HAP-1 (cell line): ENCODE results near the gene CCDC194.

Experiments
- DNase-seq, 2 experiments: peaks; one replicate each; pipeline ENCODE4 v3.0.0-alpha.2; 2016 to 2020; ENCODE audit warnings: low spot score in 2 of 2
- H3K27me3 ChIP-seq: fragments of 250-450 bp; sonication (Bioruptor Pico); 2 replicates; pipeline ENCODE4 v1.5.1; 2020; ENCODE audit warnings: low read depth, mild to moderate bottlenecking, moderate library complexity
- H3K36me3 ChIP-seq: fragments of 250-450 bp; sonication (Bioruptor Pico); replicated peaks from 2 replicates; pipeline ENCODE4 v1.5.1; 2020; ENCODE audit warnings: mild to moderate bottlenecking
- H3K4me1 ChIP-seq: fragments of 250-450 bp; sonication (Bioruptor Pico); 2 replicates; pipeline ENCODE4 v1.5.1; 2020; ENCODE audit warnings: mild to moderate bottlenecking
- H3K4me3 ChIP-seq: fragments of 250-450 bp; sonication (Bioruptor Pico); 2 replicates; pipeline ENCODE4 v1.5.1; 2020; ENCODE audit warnings: mild to moderate bottlenecking, moderate library complexity
- H3K9me3 ChIP-seq: fragments of 250-450 bp; sonication (Bioruptor Pico); 2 replicates; pipeline ENCODE4 v1.5.1; 2020; ENCODE audit warnings: mild to moderate bottlenecking, moderate library complexity
- in situ Hi-C: fragments of 300-500 bp; cut with MboI; formaldehyde crosslinking; loops from 3 replicates; pipeline ENCODE4 v1.14.3; 2020; ENCODE audit warnings: low sequenced_read_pairs, inconsistent platforms, mixed read lengths

CCDC194 gene

DNA sequence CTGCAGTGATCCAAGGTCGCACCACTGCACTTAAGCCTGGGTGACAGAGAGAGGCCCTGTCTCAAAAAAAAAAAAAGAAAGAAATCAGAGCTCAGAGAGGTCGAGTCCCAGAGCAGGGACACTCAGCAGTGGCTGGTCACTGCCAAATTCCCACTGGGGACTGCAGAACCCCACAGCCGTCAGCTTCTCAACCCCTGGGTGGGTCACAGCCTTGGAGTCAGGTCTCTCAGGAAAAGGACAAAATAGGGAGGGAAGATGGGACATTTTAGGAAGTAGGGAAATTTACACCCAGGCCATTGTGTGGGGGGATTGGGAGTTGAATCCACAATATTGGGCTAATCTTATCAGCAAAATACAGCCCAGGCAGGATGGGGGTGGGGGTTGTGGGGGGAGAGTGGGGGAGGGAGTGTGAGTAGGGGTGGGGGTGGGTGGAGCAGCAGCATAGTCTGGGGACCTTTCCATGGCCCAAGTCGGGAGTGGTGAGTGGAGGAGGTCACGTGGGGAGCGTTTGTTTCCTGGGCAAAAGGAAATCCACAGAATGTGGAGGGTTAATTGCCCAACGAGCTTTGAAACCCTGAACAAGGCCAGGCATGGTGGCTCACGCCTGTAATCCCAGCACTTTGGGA lies 5.0 kb upstream of the CCDC194 start:
- Histone ChIP-seq H3K36me3 (peaks cover 58% of the 10 kb centered on the region), H3K9me3 (no peaks in the 10 kb centered on the region), H3K27me3 (no peaks in the 10 kb centered on the region), H3K4me3 (no peak overlapping the region), H3K4me1 (no peaks in the 10 kb centered on the region)
- DNase-seq = no peak
- in situ Hi-C loops = no loop called here

DNA sequence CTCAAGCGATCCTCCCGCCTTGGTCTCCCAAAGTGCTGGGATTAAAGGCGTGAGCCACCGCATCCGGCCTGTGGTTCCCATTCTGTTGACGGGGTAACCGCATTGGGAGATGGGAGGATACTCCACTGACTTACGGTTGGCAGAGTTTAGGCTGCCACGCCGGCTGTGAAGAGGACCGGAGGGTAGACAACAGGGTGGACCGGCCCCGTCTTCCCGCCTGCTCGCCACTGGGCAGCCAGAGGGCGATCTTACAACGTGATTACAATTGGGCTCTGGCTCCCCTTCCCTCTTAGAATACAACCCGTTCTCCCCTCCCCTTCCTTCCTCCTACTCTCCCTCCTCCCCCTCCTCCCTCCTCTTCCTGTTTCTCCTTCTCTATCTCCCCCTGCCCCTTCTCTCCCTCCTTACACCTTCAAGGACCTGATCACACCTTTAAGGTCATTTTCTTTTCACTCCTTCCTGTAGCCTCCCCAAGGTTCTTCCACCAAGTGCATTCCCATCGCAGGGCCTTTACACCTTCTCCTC lies 957 bp upstream of the CCDC194 start:
- peak; percentile 79 to 80 for DNase-seq
- Histone ChIP-seq H3K9me3 (0 out of 2 replicates have a peak, but pooled peaks cover under 1% of the 10 kb centered on the region), H3K36me3 (peaks cover 30% of the 10 kb centered on the region), H3K4me1 (peaks cover 6% of the 10 kb centered on the region), H3K4me3 (no peak overlapping the region), H3K27me3 (no peaks in the 10 kb centered on the region)
- in situ Hi-C loops = no loop called here

DNA sequence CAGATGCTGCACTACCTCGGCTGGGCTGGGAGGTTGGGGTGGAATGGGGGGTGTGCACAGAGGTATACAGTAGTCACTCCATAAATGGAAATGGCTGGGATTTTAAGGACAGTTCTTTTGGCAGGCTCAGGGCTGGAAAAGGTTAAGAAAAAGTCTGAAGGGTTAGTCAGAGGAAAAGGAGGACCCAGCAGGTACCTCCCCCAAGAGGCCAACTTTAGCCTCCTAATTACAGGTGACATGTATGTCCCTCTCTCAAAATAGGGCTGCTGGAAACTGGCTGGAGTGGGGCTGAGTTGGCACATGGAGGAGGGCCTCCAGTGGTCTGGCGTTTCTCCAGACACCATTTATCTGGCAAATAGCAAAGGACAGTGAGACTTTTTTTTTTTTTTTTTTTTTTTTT lies 994 bp downstream of the CCDC194 start:
- Histone ChIP-seq H3K27me3 (no peaks in the 10 kb centered on the region), H3K36me3 (peaks cover 20% of the 10 kb centered on the region), H3K4me3 (no peak overlapping the region), H3K9me3 (peaks cover 14% of the 10 kb centered on the region), H3K4me1 (peaks cover 6% of the 10 kb centered on the region)
- DNase-seq = no peak
- in situ Hi-C loops = no loop called here

DNA sequence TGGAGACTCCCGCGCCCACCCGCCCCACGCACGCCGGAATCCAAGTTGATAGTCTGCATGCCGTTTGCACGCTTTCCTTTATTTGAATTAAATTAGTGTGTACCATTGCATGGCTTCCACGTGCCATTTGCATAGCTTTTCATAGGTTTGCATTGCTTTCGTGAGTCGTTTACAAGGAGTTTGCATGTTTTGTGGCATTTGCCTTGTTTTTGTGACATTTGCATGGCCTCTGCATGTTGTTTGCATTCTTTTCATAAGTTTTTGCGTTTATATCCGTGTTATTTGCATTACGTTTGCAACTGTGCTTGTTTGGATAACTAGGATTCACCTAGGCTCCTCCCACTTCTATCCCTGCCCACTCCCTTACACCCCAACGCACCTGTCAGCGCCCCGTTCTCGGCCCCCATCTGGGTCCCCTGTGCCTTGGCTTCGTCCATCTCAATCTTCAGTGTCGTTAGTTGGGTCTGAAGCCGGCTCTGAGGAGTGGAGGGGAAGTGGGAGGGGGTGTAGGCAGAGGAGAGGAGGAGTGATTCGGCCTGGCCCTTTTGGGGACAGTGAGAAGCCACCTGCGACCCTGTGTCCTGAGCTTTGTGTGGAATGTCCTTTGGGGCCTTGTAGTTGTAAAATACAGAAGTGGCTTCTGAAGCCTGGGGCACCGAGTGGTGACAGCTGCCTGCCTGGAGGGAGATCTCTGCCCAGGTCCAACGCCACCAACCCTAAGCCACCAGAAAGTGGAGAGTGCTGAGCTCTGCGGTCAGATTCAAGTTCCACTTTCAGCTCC lies 2.4 kb downstream of the CCDC194 start:
- H3K27me3 ChIP-seq = no peaks in the 10 kb centered on the region
- peaks cover 14% of the 10 kb centered on the region for H3K9me3 ChIP-seq
- peaks cover 6% of the 10 kb centered on the region for H3K4me1 ChIP-seq
- H3K4me3 ChIP-seq = peak overlapping the region; percentile 20
- peaks cover 9% of the 10 kb centered on the region for H3K36me3 ChIP-seq
- in situ Hi-C loops = no loop called here
- no peak for DNase-seq

DNA sequence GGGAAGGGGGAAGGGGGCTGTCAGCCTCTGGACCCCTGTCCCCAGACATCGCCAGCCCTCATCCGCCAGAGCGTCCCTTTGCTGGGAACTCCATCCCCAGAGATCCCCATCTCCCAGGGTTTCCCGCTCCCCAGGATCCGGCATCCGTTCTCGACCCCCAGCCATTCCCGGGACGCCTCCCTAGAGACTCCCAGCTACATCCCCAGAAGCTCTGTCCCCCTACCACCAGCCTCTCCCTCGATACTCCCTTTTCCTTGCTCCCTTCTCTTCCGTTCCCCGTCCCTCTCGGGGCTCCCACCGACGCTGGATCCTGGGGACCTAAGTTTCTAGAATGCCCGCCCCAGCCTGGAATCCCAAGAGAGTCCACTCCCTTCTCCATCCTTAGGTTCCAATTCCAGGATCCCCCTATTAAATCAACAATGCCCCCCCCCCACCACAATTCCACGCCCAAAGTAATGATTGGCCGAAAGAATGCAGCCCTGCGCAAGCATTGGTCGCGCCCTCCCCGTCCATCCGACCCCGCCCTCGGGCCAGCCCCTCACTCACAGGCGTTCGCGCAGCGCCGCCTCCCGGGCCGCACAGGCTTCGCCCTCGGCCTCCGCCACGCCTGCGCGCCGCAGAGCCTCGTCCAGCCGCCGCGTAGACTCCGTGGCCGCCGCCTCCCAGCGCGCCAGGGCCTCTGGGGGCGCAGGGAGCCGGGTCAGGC lies 3.2 kb downstream of the CCDC194 start:
- no peaks in the 10 kb centered on the region for H3K27me3 ChIP-seq
- peaks cover 6% of the 10 kb centered on the region for H3K4me1 ChIP-seq
- DNase-seq = peak; percentile 92 to 98
- H3K9me3 ChIP-seq = peaks cover 14% of the 10 kb centered on the region
- in situ Hi-C loops = no loop called here
- H3K4me3 ChIP-seq = peak overlapping the region; percentile 30
- peaks cover 6% of the 10 kb centered on the region for H3K36me3 ChIP-seq

DNA sequence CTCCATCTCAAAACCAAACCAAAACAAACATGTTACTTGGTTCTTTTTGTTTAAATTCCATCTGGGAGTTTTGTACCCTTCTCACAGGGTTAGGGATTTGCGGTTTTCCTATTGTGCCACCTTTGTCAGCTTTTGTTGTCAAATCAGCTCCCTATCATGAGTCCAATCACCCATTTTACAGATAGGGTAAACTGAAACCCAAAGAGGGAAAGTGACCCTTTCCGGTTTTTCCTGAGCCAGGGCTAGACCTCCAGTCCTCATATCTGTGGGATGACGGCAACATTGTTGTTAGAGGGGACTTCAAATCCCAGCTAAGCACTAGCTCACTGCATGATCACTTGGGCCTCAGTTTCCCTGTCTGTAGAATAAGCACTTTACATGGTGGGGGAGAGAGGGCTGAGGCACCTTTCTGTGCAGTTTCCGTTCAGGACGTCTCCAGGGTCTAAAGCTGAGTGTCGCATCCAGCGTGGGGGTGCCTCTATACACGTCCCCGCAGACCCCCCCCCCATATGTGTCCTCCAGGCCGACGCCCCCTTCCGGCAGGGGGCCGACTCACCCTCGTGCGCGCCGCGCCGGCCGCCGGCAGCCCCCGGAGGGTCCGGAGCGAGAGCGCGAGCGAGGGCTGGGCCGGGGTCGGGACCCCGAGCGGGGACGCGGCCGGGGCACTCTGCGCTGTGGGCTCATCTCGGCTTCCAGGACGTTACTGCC lies 3.9 kb downstream of the CCDC194 start:
- DNase-seq = no peak
- Histone ChIP-seq H3K9me3 (peaks cover 14% of the 10 kb centered on the region), H3K36me3 (peaks cover 6% of the 10 kb centered on the region), H3K4me3 (peak overlapping the region; percentile 30), H3K4me1 (peaks cover 6% of the 10 kb centered on the region), H3K27me3 (no peaks in the 10 kb centered on the region)
- in situ Hi-C loops = no loop called here

DNA sequence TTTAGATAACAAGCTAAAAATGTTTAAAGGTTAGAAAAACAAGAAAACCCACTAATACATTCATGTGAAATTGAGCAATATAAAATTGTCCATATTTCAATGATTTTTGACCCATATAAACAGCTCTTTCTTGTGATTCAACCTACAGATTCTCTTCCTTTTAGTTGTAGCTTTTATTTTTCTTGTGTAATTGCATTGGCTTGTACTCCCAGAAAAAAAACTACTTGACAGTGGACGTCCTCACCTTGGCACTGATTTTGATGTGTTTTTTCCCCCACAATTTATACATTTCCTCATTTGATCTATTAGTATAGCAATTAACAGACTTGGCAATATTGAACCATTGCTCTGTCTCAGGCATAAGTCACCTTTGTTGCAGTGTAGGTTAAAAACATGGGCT lies 4.7 kb downstream of the CCDC194 start:
- Histone ChIP-seq H3K4me3 (no peak overlapping the region), H3K36me3 (peaks cover under 1% of the 10 kb centered on the region; the same call in 1 of the 2 replicates), H3K4me1 (peaks cover 6% of the 10 kb centered on the region), H3K27me3 (no peaks in the 10 kb centered on the region), H3K9me3 (peaks cover 14% of the 10 kb centered on the region)
- no peak for DNase-seq
- in situ Hi-C loops = no loop called here

DNA sequence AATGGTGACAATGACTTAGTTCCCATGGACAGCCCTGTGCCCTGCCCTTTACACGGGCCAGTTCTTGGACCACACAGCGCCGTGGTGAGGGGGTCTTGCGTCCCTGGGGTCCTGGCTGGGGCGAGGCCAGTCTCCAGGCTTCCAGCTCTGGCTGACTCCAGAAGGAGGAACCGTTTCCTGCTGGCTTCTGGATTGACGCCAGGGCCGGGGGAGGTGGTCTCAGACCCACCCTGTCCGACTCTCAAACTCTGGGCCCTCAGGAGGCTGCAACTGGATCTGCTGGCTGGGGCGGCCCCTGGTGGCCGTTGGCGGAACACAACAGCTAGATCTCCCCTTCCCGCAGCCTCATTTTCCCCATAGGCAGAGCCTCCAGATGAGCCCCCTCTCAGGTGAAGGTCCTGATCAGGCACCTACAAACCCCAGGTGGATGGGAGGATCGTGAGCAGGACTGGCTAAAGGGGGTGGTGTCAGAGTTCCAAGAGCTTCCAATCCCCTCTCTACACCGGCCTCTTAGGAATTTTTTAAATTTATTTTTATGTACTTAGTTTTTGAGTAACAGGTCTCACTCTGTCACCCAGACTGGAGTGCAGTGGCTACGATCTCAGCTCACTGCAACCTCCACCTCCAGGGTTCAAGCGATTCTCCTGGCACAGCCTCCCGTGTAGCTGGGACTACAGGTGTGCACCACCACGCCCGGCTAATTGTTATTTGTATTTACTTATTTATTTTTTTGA lies 8.0 kb downstream of the CCDC194 start:
- peaks cover 14% of the 10 kb centered on the region for H3K9me3 ChIP-seq
- no peaks in the 10 kb centered on the region for H3K27me3 ChIP-seq
- H3K4me3 ChIP-seq = no peak overlapping the region
- peaks cover 6% of the 10 kb centered on the region for H3K4me1 ChIP-seq
- no peaks in the 10 kb centered on the region for H3K36me3 ChIP-seq
- DNase-seq = peak; percentile 45 to 82
- in situ Hi-C loops = no loop called here

DNA sequence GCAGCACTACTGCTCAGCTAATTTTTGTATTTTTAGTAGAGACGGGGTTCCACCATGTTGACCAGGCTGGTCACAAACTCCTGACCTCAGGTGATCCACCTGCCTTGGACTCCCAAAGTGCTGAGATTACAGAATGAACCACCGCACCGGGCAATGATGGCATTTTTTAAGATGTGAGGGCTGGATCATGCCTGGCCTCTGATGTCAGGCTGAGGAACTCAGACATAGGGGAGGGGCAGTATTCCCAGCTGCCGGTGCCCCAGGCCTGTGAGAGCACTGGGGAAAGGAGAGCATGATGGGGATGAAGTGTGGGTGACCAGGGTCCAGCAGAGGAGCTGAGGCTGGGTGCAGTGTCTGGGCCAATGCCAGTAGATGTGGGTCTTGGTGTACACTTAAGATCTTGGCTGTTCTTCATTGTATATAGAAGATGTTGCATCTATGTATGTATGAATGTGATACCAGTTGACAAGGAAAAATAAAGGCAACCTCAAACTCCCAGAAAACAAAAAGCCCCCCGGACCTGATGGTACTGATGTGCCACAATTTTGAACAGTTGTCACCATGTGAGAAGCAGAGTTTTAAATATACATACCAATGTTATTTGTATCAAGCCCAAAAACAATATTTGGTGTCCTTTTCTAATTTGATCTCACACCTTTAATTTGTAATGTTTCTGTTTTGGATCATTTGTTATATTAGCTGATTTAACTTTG lies 13.4 kb downstream of the CCDC194 start:
- peaks cover 6% of the 10 kb centered on the region for H3K4me1 ChIP-seq
- in situ Hi-C loops = no loop called here
- H3K27me3 ChIP-seq = no peaks in the 10 kb centered on the region
- DNase-seq = no peak
- no peak overlapping the region for H3K4me3 ChIP-seq
- no peaks in the 10 kb centered on the region; the same call in 1 of the 2 replicates for H3K9me3 ChIP-seq
- H3K36me3 ChIP-seq = no peaks in the 10 kb centered on the region

DNA sequence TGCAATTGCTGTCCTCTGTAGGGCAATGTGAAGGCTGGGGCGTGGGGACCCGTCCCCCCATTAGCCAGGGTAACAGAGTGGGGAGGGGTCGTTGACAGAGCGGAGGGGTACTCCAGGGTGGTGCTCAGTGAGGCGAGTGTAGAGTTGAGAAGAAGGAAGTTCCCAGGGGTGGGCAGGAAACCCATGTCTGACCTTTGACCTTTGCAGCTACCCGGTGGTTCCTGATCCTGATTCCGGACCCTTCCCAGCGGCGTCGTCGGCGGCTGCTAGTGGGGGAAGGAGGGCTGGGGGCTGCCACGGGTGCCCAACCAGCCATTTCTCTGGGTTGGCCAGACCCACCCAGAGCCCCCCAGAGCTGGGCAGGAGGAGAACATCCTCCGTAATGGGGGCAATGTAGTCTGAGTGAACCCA lies 14.8 kb downstream of the CCDC194 start:
- Histone ChIP-seq H3K36me3 (no peaks in the 10 kb centered on the region), H3K27me3 (no peaks in the 10 kb centered on the region), H3K4me1 (peaks cover 6% of the 10 kb centered on the region), H3K4me3 (no peak overlapping the region), H3K9me3 (no peaks in the 10 kb centered on the region; the same call in 1 of the 2 replicates)
- in situ Hi-C loops = no loop called here
- peak in 1 of 2 experiments; percentile 21 for DNase-seq

DNA sequence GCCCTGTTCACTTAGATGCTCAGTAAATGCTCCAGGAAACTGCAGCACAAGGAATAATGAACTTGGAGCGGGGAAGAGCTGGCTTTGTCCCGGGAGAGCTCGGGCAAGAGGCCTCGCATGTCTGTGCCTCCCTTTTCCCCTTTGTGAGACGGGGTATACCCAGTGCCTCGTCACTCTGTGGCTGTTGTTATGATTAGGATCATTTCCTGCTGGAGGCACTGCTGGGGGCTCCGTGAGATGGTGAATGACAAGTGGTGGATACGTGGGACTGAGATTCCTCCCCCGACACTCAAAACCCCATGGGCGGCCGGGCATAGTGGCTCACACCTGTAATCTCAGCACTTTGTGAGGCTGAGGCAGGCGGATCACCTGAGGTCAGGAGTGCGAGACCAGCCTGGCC lies 15.7 kb downstream of the CCDC194 start:
- no peak overlapping the region for H3K4me3 ChIP-seq
- H3K9me3 ChIP-seq = no peaks in the 10 kb centered on the region; the same call in 1 of the 2 replicates
- in situ Hi-C loops = no loop called here
- DNase-seq = no peak
- no peaks in the 10 kb centered on the region for H3K27me3 ChIP-seq
- peaks cover 6% of the 10 kb centered on the region for H3K4me1 ChIP-seq
- no peaks in the 10 kb centered on the region for H3K36me3 ChIP-seq

DNA sequence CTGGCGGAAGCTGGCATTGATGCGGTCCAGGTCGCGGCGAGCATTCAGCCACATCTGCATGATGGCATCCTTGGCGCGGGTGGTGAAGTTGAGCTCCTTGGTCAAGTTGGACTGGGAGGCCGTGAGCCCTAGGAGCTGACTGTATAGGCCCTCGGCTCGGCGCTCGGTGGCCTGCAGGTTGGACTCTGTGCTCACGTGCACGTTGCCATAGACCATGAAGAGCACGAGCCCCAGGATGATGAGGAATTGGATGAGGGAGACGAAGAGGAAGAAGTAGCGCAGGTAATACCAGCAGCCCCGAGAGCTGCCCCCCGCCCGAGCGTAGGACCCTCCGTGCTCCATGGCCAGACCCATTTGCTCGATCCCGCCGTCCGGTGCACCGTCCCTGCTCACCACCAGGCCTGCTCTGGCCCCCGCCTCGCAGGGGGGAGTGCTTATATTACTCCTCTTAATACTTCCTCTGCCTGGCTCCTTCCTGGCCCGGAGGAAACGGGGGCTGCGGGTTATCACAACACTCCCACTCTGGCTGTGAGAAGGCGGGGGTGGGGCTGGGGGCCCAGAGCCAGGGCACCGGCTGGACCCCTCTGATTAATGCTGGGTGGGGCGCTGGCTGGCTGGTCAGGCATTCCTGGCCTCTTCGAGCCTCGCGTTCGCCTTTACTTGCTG lies 16.9 kb downstream of the CCDC194 start, which contains the start of gene PLVAP:
Gene PLVAP, minus strand, starts transcription at position 408 of the 666 bp plus-strand sequence. Its CDS starts 54 bp downstream, at position 354.
- Histone ChIP-seq H3K4me3 (no peak within 1 kb of the TSS), H3K36me3 (no peaks in the 10 kb centered on the region), H3K9me3 (no peaks in the 10 kb centered on the region; the same call in 1 of the 2 replicates), H3K4me1 (no peaks in the 10 kb centered on the region), H3K27me3 (no peaks in the 10 kb centered on the region)
- in situ Hi-C loops = no loop called here
- DNase-seq = no peak
